IPS DF 6.9 (cell line): ENCODE measurements around the gene ZC3H18.

Experiments used
- DNase-seq: peaks from one replicate; pipeline ENCODE4 v3.0.0-alpha.2; 2013; ENCODE audit warnings: low read depth, low spot score
- H3K27ac ChIP-seq: one replicate; pipeline ENCODE4 v1.5.1; 2013; ENCODE audit warnings: low read length, control low read depth
- H3K27me3 ChIP-seq: 2 replicates; pipeline ENCODE4 v1.6.1; 2013; ENCODE audit warnings: mild to moderate bottlenecking, low read length; ENCODE audit not compliant: control insufficient read depth, insufficient read depth
- H3K36me3 ChIP-seq: 2 replicates; pipeline ENCODE4 v1.6.1; 2013; ENCODE audit warnings: low read length; ENCODE audit not compliant: control insufficient read depth, insufficient read depth
- H3K4me1 ChIP-seq: 2 replicates; pipeline ENCODE4 v1.6.1; 2013; ENCODE audit warnings: low read length; ENCODE audit not compliant: control insufficient read depth, insufficient read depth
- H3K4me3 ChIP-seq: 2 replicates; pipeline ENCODE4 v1.5.1; 2013; ENCODE audit warnings: mild to moderate bottlenecking, low read length
- H3K9me3 ChIP-seq: 2 replicates; pipeline ENCODE4 v1.6.1; 2013; ENCODE audit warnings: low read length, inconsistent platforms; ENCODE audit not compliant: control insufficient read depth, insufficient read depth
- WGBS: extraction: QIAGEN DNeasy Blood & Tissue Kit; methylation state at CpG from one replicate; pipeline ENCODE4 v1.1.7; 2013; ENCODE audit warnings: mixed read lengths, missing lambda C conversion rate; ENCODE audit not compliant: insufficient read length, insufficient coverage; 5-methylcytosine and 5-hydroxymethylcytosine counted together

Gene ZC3H18

GRCh38 chr16:88582912-88583575 is 12.8 kb downstream of the ZC3H18 start:
- Histone ChIP-seq H3K27ac (no peak overlapping the region), H3K4me3 (no peak overlapping the region), H3K4me1 (no peaks in the 10 kb centered on the region), H3K27me3 (no peaks in the 10 kb centered on the region), H3K36me3 (peaks cover 31% of the 10 kb centered on the region), H3K9me3 (no peaks in the 10 kb centered on the region)
- no CpG with 5 or more reads among the region's 14 CpGs for WGBS
- no peak for DNase-seq

- no peak for DNase-seq
- Histone ChIP-seq H3K27me3 (no peaks in the 10 kb centered on the region), H3K27ac (no peak overlapping the region), H3K4me1 (no peaks in the 10 kb centered on the region), H3K9me3 (no peaks in the 10 kb centered on the region), H3K4me3 (no peak overlapping the region), H3K36me3 (peaks cover 26% of the 10 kb centered on the region)
- WGBS = no CpG with 5 or more reads among the region's 6 CpGs
Measured at GRCh38 chr16:88584676-88585075, 14.5 kb downstream of the ZC3H18 start.

- no CpG with 5 or more reads among the region's 8 CpGs for WGBS
- no peak for DNase-seq
Measured at GRCh38 chr16:88585269-88585668, 15.1 kb downstream of the ZC3H18 start.

GRCh38 chr16:88585927-88586581 is 15.9 kb downstream of the ZC3H18 start:
- Histone ChIP-seq H3K9me3 (no peaks in the 10 kb centered on the region), H3K27me3 (no peaks in the 10 kb centered on the region), H3K36me3 (peaks cover 23% of the 10 kb centered on the region), H3K27ac (no peak overlapping the region), H3K4me1 (no peaks in the 10 kb centered on the region), H3K4me3 (no peak overlapping the region)
- WGBS = no CpG with 5 or more reads among the region's 13 CpGs
- no peak for DNase-seq

More at GRCh38 chr16:88585269-88585668, 15.1 kb downstream of the ZC3H18 start:
- H3K4me1 ChIP-seq = no peaks in the 10 kb centered on the region
- H3K27ac ChIP-seq = no peak overlapping the region
- peaks cover 26% of the 10 kb centered on the region for H3K36me3 ChIP-seq
- no peaks in the 10 kb centered on the region for H3K9me3 ChIP-seq
- H3K27me3 ChIP-seq = no peaks in the 10 kb centered on the region
- no peak overlapping the region for H3K4me3 ChIP-seq

GRCh38 chr16:88588148-88588547 is 17.9 kb downstream of the ZC3H18 start:
- no peaks in the 10 kb centered on the region for H3K9me3 ChIP-seq
- WGBS = no CpG with 5 or more reads among the region's 4 CpGs
- DNase-seq = no peak
- no peaks in the 10 kb centered on the region for H3K27me3 ChIP-seq
- no peaks in the 10 kb centered on the region for H3K4me1 ChIP-seq
- H3K27ac ChIP-seq = no peak overlapping the region
- H3K36me3 ChIP-seq = peaks cover 20% of the 10 kb centered on the region
- H3K4me3 ChIP-seq = no peak overlapping the region

- DNase-seq = no peak
- no peak overlapping the region for H3K4me3 ChIP-seq
- H3K27me3 ChIP-seq = no peaks in the 10 kb centered on the region
- whole genome bisulfite sequencing = no CpG with 5 or more reads among the region's 6 CpGs
- no peaks in the 10 kb centered on the region for H3K9me3 ChIP-seq
- no peaks in the 10 kb centered on the region for H3K4me1 ChIP-seq
- H3K27ac ChIP-seq = no peak overlapping the region
- H3K36me3 ChIP-seq = peaks cover 20% of the 10 kb centered on the region
Measured at GRCh38 chr16:88588754-88589153, 18.6 kb downstream of the ZC3H18 start.

- Histone ChIP-seq H3K4me1 (no peaks in the 10 kb centered on the region), H3K4me3 (no peak overlapping the region), H3K36me3 (peaks cover 20% of the 10 kb centered on the region), H3K27ac (no peak overlapping the region), H3K27me3 (no peaks in the 10 kb centered on the region), H3K9me3 (no peaks in the 10 kb centered on the region)
- WGBS = no CpG with 5 or more reads among the region's 11 CpGs
- no peak for DNase-seq
Measured at GRCh38 chr16:88589441-88589840, 19.2 kb downstream of the ZC3H18 start.

- no peaks in the 10 kb centered on the region for H3K9me3 ChIP-seq
- H3K27ac ChIP-seq = no peak overlapping the region
- no peaks in the 10 kb centered on the region for H3K4me1 ChIP-seq
- no peak overlapping the region for H3K4me3 ChIP-seq
- no CpG with 5 or more reads among the region's 10 CpGs for WGBS
- peaks cover 15% of the 10 kb centered on the region for H3K36me3 ChIP-seq
- H3K27me3 ChIP-seq = no peaks in the 10 kb centered on the region
- no peak for DNase-seq
Measured at GRCh38 chr16:88591577-88592021, 21.4 kb downstream of the ZC3H18 start.

GRCh38 chr16:88593061-88593460 is 22.9 kb downstream of the ZC3H18 start:
- Histone ChIP-seq H3K27me3 (no peaks in the 10 kb centered on the region), H3K4me3 (no peak overlapping the region), H3K4me1 (no peaks in the 10 kb centered on the region), H3K27ac (no peak overlapping the region), H3K36me3 (peaks cover 6% of the 10 kb centered on the region; the same call in 1 of the 2 replicates), H3K9me3 (no peaks in the 10 kb centered on the region)
- no CpG with 5 or more reads among the region's 12 CpGs for WGBS
- DNase-seq = no peak

- Histone ChIP-seq H3K9me3 (no peaks in the 10 kb centered on the region), H3K4me1 (no peaks in the 10 kb centered on the region), H3K36me3 (peaks cover 6% of the 10 kb centered on the region; the same call in 1 of the 2 replicates)
Measured at GRCh38 chr16:88593489-88593888, 23.3 kb downstream of the ZC3H18 start.

More at GRCh38 chr16:88593489-88593888, 23.3 kb downstream of the ZC3H18 start:
- no peak overlapping the region for H3K4me3 ChIP-seq
- no CpG with 5 or more reads among the region's 11 CpGs for WGBS
- DNase-seq = no peak
- no peaks in the 10 kb centered on the region for H3K27me3 ChIP-seq
- no peak overlapping the region for H3K27ac ChIP-seq
